K562 (cell line): ENCODE results near the gene ZFPM1. TPM values are rescaled to one million over a fixed set of nuclear protein-coding genes. Genes with fewer than 3 reads are reported as not detected.

Experiments used
- ATF3 ChIP-seq, 2 experiments: fragments of 450-650 bp in 1 of 2; sonication (generic) in 1 of 2; formaldehyde crosslinking in 1 of 2; IDR thresholded peaks in 1 of 2; conservative IDR thresholded peaks in 1 of 2; 2 replicates each; pipeline versions ENCODE4 v1.6.1 to v1.8.1; 2016 to 2023; ENCODE audit warnings: mild to moderate bottlenecking in 2 of 2, moderate library complexity in 2 of 2, inconsistent platforms in 1 of 2, missing genetic modification reagents in 1 of 2
- ATF4 ChIP-seq: fragments of 450-650 bp; formaldehyde crosslinking; IDR thresholded peaks from 2 replicates; pipeline ENCODE4 v1.4.0; 2022; ENCODE audit warnings: mild to moderate bottlenecking, moderate library complexity
- BRF2 ChIP-seq: IDR thresholded peaks from 3 replicates; pipeline ENCODE4 v1.6.1; 2011; ENCODE audit warnings: borderline replicate concordance, mild to moderate bottlenecking; ENCODE audit not compliant: insufficient read length, insufficient read depth
- DMBX1 ChIP-seq: fragments of 250-450 bp; sonication (Bioruptor Pico); IDR thresholded peaks from 2 replicates; pipeline ENCODE4 v1.8.0; 2022; ENCODE audit warnings: inconsistent platforms, mild to moderate bottlenecking, moderate library complexity, borderline replicate concordance
- EZH2 ChIP-seq: IDR thresholded peaks from 2 replicates; pipeline ENCODE4 v1.6.1; 2012; ENCODE audit warnings: low read depth, mild to moderate bottlenecking, inconsistent platforms, low read length, borderline replicate concordance
- MAX ChIP-seq: sonication (generic); formaldehyde crosslinking; IDR thresholded peaks from 2 replicates; pipeline ENCODE4 v1.9.0; 2022; ENCODE audit warnings: mild to moderate bottlenecking, missing genetic modification reagents
- SNRNP70 ChIP-seq: fragments of 200-400 bp; formaldehyde crosslinking; optimal IDR thresholded peaks from 2 replicates; pipeline ENCODE3; 2017; ENCODE audit warnings: low read depth, low read length
- STAT6 ChIP-seq: sonication (generic); formaldehyde crosslinking; IDR thresholded peaks from 2 replicates; pipeline ENCODE4 v1.8.1; 2023; ENCODE audit warnings: mild to moderate bottlenecking, missing genetic modification reagents
- TSHZ1 ChIP-seq: fragments of 250-450 bp; sonication (Bioruptor Pico); IDR thresholded peaks from 2 replicates; pipeline ENCODE4 v1.4.0; 2020; ENCODE audit warnings: mild to moderate bottlenecking, moderate library complexity
- ZNF274 ChIP-seq: IDR thresholded peaks from 2 replicates; pipeline ENCODE4 v1.6.1; 2011; ENCODE audit warnings: low read depth, mild to moderate bottlenecking, low read length, moderate library complexity, borderline replicate concordance
- ZNF444 ChIP-seq: fragments of 250-450 bp; sonication (Bioruptor Pico); IDR thresholded peaks from 2 replicates; pipeline ENCODE4 v1.4.0; 2020; ENCODE audit warnings: mild to moderate bottlenecking, moderate library complexity
- ZNF449 ChIP-seq: fragments of 250-450 bp; sonication (Bioruptor Pico); IDR thresholded peaks from 2 replicates; pipeline ENCODE4 v1.8.0; 2022; ENCODE audit warnings: moderate library complexity, mild to moderate bottlenecking, inconsistent platforms
- polyA plus RNA-seq, 8 experiments: library from polyadenylated mRNA; depleted of rRNA in 4 of 8; stranded (reverse) in 5 of 8; unstranded in 3 of 8; fragments of >200 nt; fragmentation: Nextera tagmentation in 2 of 8; fragmentation: Illumina TruSeq in 1 of 8; extraction: Ambion mirVana in 2 of 8; extraction: Trizol in 1 of 8; gene quantifications; 2 replicates each; pipeline versions ENCODE4 v1.2.1 to v1.2.3, GENCODE V29; 2011 to 2014; ENCODE audit warnings: inconsistent platforms in 1 of 8, missing spikeins in 1 of 8
- total RNA-seq, 7 experiments: library from RNA; depleted of rRNA in 6 of 7; stranded (reverse); fragments of >200 nt in 6 of 7; fragmentation: Illumina TruSeq in 2 of 7; extraction: Trizol in 2 of 7; gene quantifications; 2 replicates each; pipeline versions ENCODE4 v1.2.1 to v1.2.3, GENCODE V29; 2011 to 2021; ENCODE audit warnings: low replicate concordance in 1 of 7

The ZFPM1 gene
- total and polyA plus RNA-seq, 9 of the 15 experiments (the other 6 are each of a cell fraction or from before 2014, with no cell fraction given), result 0.03 to 35.9 (median 1.4) TPM

- TF ChIP-seq STAT6 (CRISPR knock-in tag), result no peak
- TF ChIP-seq ATF3 (IDR thresholded peaks at IDR 0.05), result peak; percentile 91
- TF ChIP-seq ATF3 (CRISPR knock-in tag; conservative IDR thresholded peaks at IDR 0.05), result no peak
- TF ChIP-seq ZNF444 (CRISPR knock-in tag), result no peak
- no peak for TF ChIP-seq DMBX1 (CRISPR knock-in tag)
- no peak for TF ChIP-seq ATF4 (CRISPR knock-in tag)
- TF ChIP-seq ZNF274, result no peak
- TF ChIP-seq BRF2, result no peak
- no peak for TF ChIP-seq SNRNP70
- no peak for TF ChIP-seq ZNF449 (CRISPR knock-in tag)
- TF ChIP-seq EZH2, result no peak
- TF ChIP-seq MAX (CRISPR knock-in tag), result no peak
- no peak for TF ChIP-seq TSHZ1
Observed at GRCh38 chr16:88451586-88452481, 1.2 kb upstream of the ZFPM1 start (continued).
